HEK293T (cell line): Measurements from ENCODE around the gene MAPK13.

Experiments used
- BHLHE40 ChIP-seq: fragments of 450-650 bp; IDR thresholded peaks from 2 replicates; pipeline ENCODE4 v1.6.1; 2016; ENCODE audit warnings: mild to moderate bottlenecking, moderate library complexity, borderline replicate concordance
- ELF4 ChIP-seq: fragments of 450-650 bp; IDR thresholded peaks from 2 replicates; pipeline ENCODE4 v1.6.1; 2017; ENCODE audit warnings: antibody characterized with exemption
- FOXA1 ChIP-seq: fragments of 450-650 bp; IDR thresholded peaks from 2 replicates; pipeline ENCODE4 v1.6.1; 2016; ENCODE audit warnings: mild to moderate bottlenecking
- FOXK2 ChIP-seq: fragments of 450-650 bp; IDR thresholded peaks from 2 replicates; pipeline ENCODE4 v1.6.1; 2016; ENCODE audit warnings: mild to moderate bottlenecking
- FOXM1 ChIP-seq: fragments of 450-650 bp; IDR thresholded peaks from 2 replicates; pipeline ENCODE4 v1.6.1; 2017; ENCODE audit warnings: mild to moderate bottlenecking, borderline replicate concordance
- HDGF ChIP-seq: fragments of 450-650 bp; IDR thresholded peaks from 2 replicates; pipeline ENCODE4 v1.6.1; 2017; ENCODE audit warnings: antibody characterized with exemption, borderline replicate concordance
- L3MBTL2 ChIP-seq: fragments of 450-650 bp; conservative IDR thresholded peaks from 2 replicates; pipeline ENCODE4 v1.6.1; 2016; ENCODE audit warnings: mild to moderate bottlenecking
- NFRKB ChIP-seq: fragments of 450-650 bp; IDR thresholded peaks from 2 replicates; pipeline ENCODE4 v1.6.1; 2016; ENCODE audit warnings: mild to moderate bottlenecking, moderate library complexity
- SP1 ChIP-seq: fragments of 450-650 bp; IDR thresholded peaks from 2 replicates; pipeline ENCODE4 v1.6.1; 2017
- SUZ12 ChIP-seq: fragments of 450-650 bp; IDR thresholded peaks from 2 replicates; pipeline ENCODE4 v1.6.1; 2016; ENCODE audit warnings: mild to moderate bottlenecking
- TARDBP ChIP-seq: fragments of 450-650 bp; IDR thresholded peaks from 2 replicates; pipeline ENCODE4 v1.6.1; 2016
- ZNF384 ChIP-seq: fragments of 450-650 bp; IDR thresholded peaks from 2 replicates; pipeline ENCODE4 v1.6.1; 2016
- TF ChIP-seq, protein P1 (sequence below): fragments of 450-650 bp; IDR thresholded peaks from 2 replicates; pipeline ENCODE4 v1.6.1; 2016

DNA sequence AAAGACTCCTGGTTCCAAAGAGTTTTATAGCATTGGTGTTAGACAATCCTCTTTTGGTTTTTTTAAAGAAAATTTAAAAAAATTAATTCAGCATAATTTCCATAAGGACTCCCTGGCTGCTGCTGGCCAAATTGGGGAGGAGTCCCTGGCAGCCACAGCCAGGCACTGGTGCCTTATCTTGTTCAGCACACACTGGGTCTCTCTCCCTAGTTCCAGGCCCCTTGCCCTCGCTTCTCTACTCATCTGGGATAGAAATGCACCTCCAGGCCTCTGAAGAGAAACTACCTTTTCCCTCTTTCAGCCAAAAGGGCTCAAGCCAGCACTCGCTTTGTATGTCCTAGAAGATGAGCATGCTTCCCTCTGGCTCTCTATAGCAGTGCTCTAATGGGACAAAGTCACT lies 13.4 kb upstream of the MAPK13 start:
- no peak for TF ChIP-seq TARDBP
- no peak for TF ChIP-seq HDGF
- TF ChIP-seq FOXK2: no peak
- no peak for TF ChIP-seq ELF4
- TF ChIP-seq ZNF384: no peak
- TF ChIP-seq, protein P1, sequence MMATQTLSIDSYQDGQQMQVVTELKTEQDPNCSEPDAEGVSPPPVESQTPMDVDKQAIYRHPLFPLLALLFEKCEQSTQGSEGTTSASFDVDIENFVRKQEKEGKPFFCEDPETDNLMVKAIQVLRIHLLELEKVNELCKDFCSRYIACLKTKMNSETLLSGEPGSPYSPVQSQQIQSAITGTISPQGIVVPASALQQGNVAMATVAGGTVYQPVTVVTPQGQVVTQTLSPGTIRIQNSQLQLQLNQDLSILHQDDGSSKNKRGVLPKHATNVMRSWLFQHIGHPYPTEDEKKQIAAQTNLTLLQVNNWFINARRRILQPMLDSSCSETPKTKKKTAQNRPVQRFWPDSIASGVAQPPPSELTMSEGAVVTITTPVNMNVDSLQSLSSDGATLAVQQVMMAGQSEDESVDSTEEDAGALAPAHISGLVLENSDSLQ: no peak
- TF ChIP-seq FOXA1: no peak
- no peak for TF ChIP-seq NFRKB
- TF ChIP-seq SUZ12: no peak
- TF ChIP-seq SP1: no peak
- no peak for TF ChIP-seq FOXM1
- TF ChIP-seq L3MBTL2: no peak
- no peak for TF ChIP-seq BHLHE40
